Choroid plexus epithelial cell (primary cell): ENCODE measurements around the gene DIP2A.
"Not testable (repeated sequence)": the region's sequence is repeated elsewhere in the genome, so short reads cannot be mapped to it uniquely, and the experiment has no call there.

ENCODE experiments used
- DNase-seq: peaks from one replicate; pipeline ENCODE4 v3.0.0-alpha.2; 2010; ENCODE audit warnings: low read depth
- H3K4me3 ChIP-seq: 2 replicates; pipeline ENCODE4 v1.5.1; 2011; ENCODE audit warnings: low read depth, mild to moderate bottlenecking, control low read depth, low read length, moderate library complexity
- TF ChIP-seq, protein P1 (sequence below): conservative IDR thresholded peaks from 2 replicates; pipeline ENCODE4 v1.5.1; 2011; ENCODE audit warnings: low read depth, mild to moderate bottlenecking, control low read depth, inconsistent platforms, low read length, moderate library complexity

Gene DIP2A

GRCh38 chr21:46443910-46444309 is 14.8 kb upstream of the DIP2A start:
- H3K4me3 ChIP-seq, result no peak overlapping the region
- no peak for DNase-seq
- TF ChIP-seq, protein P1, sequence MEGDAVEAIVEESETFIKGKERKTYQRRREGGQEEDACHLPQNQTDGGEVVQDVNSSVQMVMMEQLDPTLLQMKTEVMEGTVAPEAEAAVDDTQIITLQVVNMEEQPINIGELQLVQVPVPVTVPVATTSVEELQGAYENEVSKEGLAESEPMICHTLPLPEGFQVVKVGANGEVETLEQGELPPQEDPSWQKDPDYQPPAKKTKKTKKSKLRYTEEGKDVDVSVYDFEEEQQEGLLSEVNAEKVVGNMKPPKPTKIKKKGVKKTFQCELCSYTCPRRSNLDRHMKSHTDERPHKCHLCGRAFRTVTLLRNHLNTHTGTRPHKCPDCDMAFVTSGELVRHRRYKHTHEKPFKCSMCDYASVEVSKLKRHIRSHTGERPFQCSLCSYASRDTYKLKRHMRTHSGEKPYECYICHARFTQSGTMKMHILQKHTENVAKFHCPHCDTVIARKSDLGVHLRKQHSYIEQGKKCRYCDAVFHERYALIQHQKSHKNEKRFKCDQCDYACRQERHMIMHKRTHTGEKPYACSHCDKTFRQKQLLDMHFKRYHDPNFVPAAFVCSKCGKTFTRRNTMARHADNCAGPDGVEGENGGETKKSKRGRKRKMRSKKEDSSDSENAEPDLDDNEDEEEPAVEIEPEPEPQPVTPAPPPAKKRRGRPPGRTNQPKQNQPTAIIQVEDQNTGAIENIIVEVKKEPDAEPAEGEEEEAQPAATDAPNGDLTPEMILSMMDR, result no peak

GRCh38 chr21:46448108-46448507 is 10.6 kb upstream of the DIP2A start:
- H3K4me3 ChIP-seq, result no peak overlapping the region
- no peak for DNase-seq
- TF ChIP-seq, protein P1, result no peak

- not testable (repeated sequence) for DNase-seq, H3K4me3 ChIP-seq
These were observed 9.8 kb upstream of the DIP2A start for GRCh38 chr21:46448855-46449254.

DNA sequence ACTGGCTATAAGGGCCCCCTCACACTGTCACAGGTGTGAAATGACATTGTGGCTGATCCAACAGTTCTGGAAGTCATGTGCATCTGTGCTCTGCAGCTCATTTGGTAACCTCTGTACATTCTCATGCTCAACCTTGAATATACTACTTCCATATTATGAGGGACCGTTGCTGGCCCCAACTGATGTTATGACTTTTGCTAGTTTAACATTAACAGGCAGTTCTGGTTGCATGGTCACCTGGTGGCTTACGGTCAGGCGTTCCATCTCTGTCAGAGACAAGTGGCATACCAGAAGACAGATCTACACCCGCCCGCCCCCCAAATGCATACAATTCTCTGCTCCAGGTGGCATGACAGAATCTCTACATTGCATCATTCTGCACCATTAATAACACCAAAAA is 6.0 kb upstream of the DIP2A start:
- DNase-seq, result no peak
- TF ChIP-seq, protein P1, result no peak
- H3K4me3 ChIP-seq, result no peak overlapping the region

- no peak for DNase-seq
- no peak overlapping the region for H3K4me3 ChIP-seq
- TF ChIP-seq, protein P1, result no peak
These were observed 4.5 kb upstream of the DIP2A start for GRCh38 chr21:46454142-46454541.

- H3K4me3 ChIP-seq, result no peak overlapping the region
- TF ChIP-seq, protein P1, result no peak
- DNase-seq, result no peak
These were observed 3.9 kb upstream of the DIP2A start for GRCh38 chr21:46454634-46455390.

GRCh38 chr21:46455575-46456385 is 2.9 kb upstream of the DIP2A start:
- TF ChIP-seq, protein P1, result no peak
- DNase-seq, result peak; percentile 72
- no peak overlapping the region for H3K4me3 ChIP-seq
